Liver (tissue), 9 donors: Measurements from ENCODE around the gene PCBP4. TPM values are rescaled to one million over a fixed set of nuclear protein-coding genes. Genes with fewer than 3 reads are reported as not detected.

ENCODE experiments used
- DNase-seq: peaks from one replicate; pipeline ENCODE4 v3.0.0-alpha.2; 2017; ENCODE audit warnings: low spot score
- H3K27ac ChIP-seq, 2 donors: one replicate each; pipeline ENCODE4 v1.7.0; 2013; ENCODE audit warnings: inconsistent platforms in 2 of 2, low read length in 2 of 2, control low read depth in 1 of 2, low read depth in 1 of 2, mild to moderate bottlenecking in 1 of 2
- H3K27me3 ChIP-seq, 4 donors: one replicate each; pipeline versions ENCODE4 v1.6.1 to v1.7.0; 2013; ENCODE audit warnings: low read length in 3 of 4, inconsistent platforms in 1 of 4, mild to moderate bottlenecking in 1 of 4, moderate library complexity in 1 of 4; ENCODE audit not compliant: control insufficient read depth in 4 of 4, insufficient read depth in 4 of 4
- H3K36me3 ChIP-seq, 4 donors: one replicate each; pipeline versions ENCODE4 v1.6.1 to v1.7.0; 2013; ENCODE audit warnings: low read length in 3 of 4, mild to moderate bottlenecking in 3 of 4, low read depth in 1 of 4, moderate library complexity in 1 of 4; ENCODE audit not compliant: control insufficient read depth in 4 of 4, insufficient read depth in 3 of 4
- H3K4me1 ChIP-seq, 4 donors: one replicate each; pipeline versions ENCODE4 v1.6.1 to v1.7.0; 2013; ENCODE audit warnings: low read length in 3 of 4, mild to moderate bottlenecking in 3 of 4, moderate library complexity in 1 of 4; ENCODE audit not compliant: control insufficient read depth in 4 of 4, insufficient read depth in 4 of 4
- H3K4me3 ChIP-seq, 3 donors: one replicate each; pipeline versions ENCODE4 v1.6.1 to v1.7.0; 2013; ENCODE audit warnings: low read length in 3 of 3, control low read depth in 1 of 3, low read depth in 1 of 3, mild to moderate bottlenecking in 1 of 3
- H3K9ac ChIP-seq, 2 donors: one replicate each; pipeline ENCODE4 v1.7.0; 2013; ENCODE audit warnings: low read length in 2 of 2, mild to moderate bottlenecking in 2 of 2, moderate library complexity in 2 of 2, control low read depth in 1 of 2, low read depth in 1 of 2
- H3K9me3 ChIP-seq, 4 donors: one replicate each; pipeline versions ENCODE4 v1.6.1 to v1.7.0; 2013; ENCODE audit warnings: low read length in 3 of 4; ENCODE audit not compliant: control insufficient read depth in 4 of 4
- ATF3 ChIP-seq: IDR thresholded peaks from 2 replicates; pipeline ENCODE4 v1.6.1; 2016; ENCODE audit warnings: antibody characterized with exemption
- CTCF ChIP-seq: fragments of 150-350 bp; IDR thresholded peaks from 2 replicates; pipeline ENCODE4 v1.5.1; 2017; ENCODE audit warnings: improper control_type of control experiment, low read depth, low read length; ENCODE audit not compliant: missing input control
- EGR1 ChIP-seq, 2 donors: IDR thresholded peaks; 2 replicates each; pipeline ENCODE4 v1.6.1; 2016 to 2018; ENCODE audit warnings: antibody characterized with exemption in 2 of 2, low read depth in 2 of 2
- FOXA1 ChIP-seq: IDR thresholded peaks from 2 replicates; pipeline ENCODE4 v1.6.1; 2016; ENCODE audit warnings: antibody characterized with exemption
- GABPA ChIP-seq, 2 donors: IDR thresholded peaks in 1 of 2; conservative IDR thresholded peaks in 1 of 2; 2 replicates each; pipeline ENCODE4 v1.6.1; 2016; ENCODE audit warnings: antibody characterized with exemption in 2 of 2, mild to moderate bottlenecking in 1 of 2, moderate library complexity in 1 of 2
- HNF4A ChIP-seq, 2 donors: conservative IDR thresholded peaks; 2 replicates each; pipeline ENCODE4 v1.6.1; 2016; ENCODE audit warnings: antibody characterized with exemption in 2 of 2, mild to moderate bottlenecking in 2 of 2
- HNF4G ChIP-seq: IDR thresholded peaks from 2 replicates; pipeline ENCODE4 v1.6.1; 2016; ENCODE audit warnings: antibody characterized with exemption
- JUND ChIP-seq, 2 donors: IDR thresholded peaks; 2 replicates each; pipeline ENCODE4 v1.6.1; 2016; ENCODE audit warnings: antibody characterized with exemption in 2 of 2
- MAX ChIP-seq: IDR thresholded peaks from 2 replicates; pipeline ENCODE4 v1.6.1; 2016; ENCODE audit warnings: antibody characterized with exemption
- NR2F2 ChIP-seq: IDR thresholded peaks from 2 replicates; pipeline ENCODE4 v1.6.1; 2016; ENCODE audit warnings: antibody characterized with exemption
- RAD21 ChIP-seq, 2 donors: IDR thresholded peaks; 2 replicates each; pipeline ENCODE4 v1.6.1; 2016; ENCODE audit warnings: antibody characterized with exemption in 2 of 2, mild to moderate bottlenecking in 2 of 2
- REST ChIP-seq: IDR thresholded peaks from 2 replicates; pipeline ENCODE4 v1.6.1; 2016; ENCODE audit warnings: antibody characterized with exemption, mild to moderate bottlenecking
- RXRA ChIP-seq, 2 donors: IDR thresholded peaks; 2 replicates each; pipeline ENCODE4 v1.6.1; 2017 to 2018; ENCODE audit warnings: antibody characterized with exemption in 2 of 2, mild to moderate bottlenecking in 1 of 2
- SP1 ChIP-seq: IDR thresholded peaks from 2 replicates; pipeline ENCODE4 v1.6.1; 2018; ENCODE audit warnings: antibody characterized with exemption, mild to moderate bottlenecking
- TAF1 ChIP-seq: conservative IDR thresholded peaks from 2 replicates; pipeline ENCODE4 v1.6.1; 2016; ENCODE audit warnings: antibody characterized with exemption, mild to moderate bottlenecking
- YY1 ChIP-seq: IDR thresholded peaks from 2 replicates; pipeline ENCODE4 v1.6.1; 2016; ENCODE audit warnings: antibody characterized with exemption, mild to moderate bottlenecking
- WGBS: extraction: QIAGEN DNeasy Blood & Tissue Kit; methylation state at CpG from one replicate; pipeline ENCODE4 v1.1.7; 2013; 5-methylcytosine and 5-hydroxymethylcytosine counted together
- polyA plus RNA-seq, 2 donors: library from polyadenylated mRNA; stranded (reverse) in 1 of 2; unstranded in 1 of 2; fragments of 200-250 nt in 1 of 2; fragments of >200 nt in 1 of 2; fragmentation: Nextera tagmentation in 1 of 2; extraction: Ambion mirVana in 1 of 2; gene quantifications; one replicate each; pipeline versions ENCODE4 v1.2.1 to v1.2.3, GENCODE V29; 2013 to 2015
- total RNA-seq, 2 donors: library from RNA; depleted of rRNA; stranded (reverse); fragments of >200 nt; gene quantifications; one replicate each; pipeline ENCODE4 v1.2.3, GENCODE V29; 2014
- donor health status: healthy.
- donor health status: healthy.
- donor health status: healthy.
- donor health status: healthy.
- donor health status: healthy.

PCBP4 gene
- total and polyA plus RNA-seq, 4 donors = 2.7 to 7.9 (median 4.5) TPM

GRCh38 chr3:51942603-51943450 is 24.4 kb downstream of the PCBP4 start:
- no peak for DNase-seq
- TF ChIP-seq YY1 (peak; percentile 57), TAF1 (no peak), RAD21 (IDR thresholded peaks at IDR 0.05) (no peak), REST (peak; percentile 13), HNF4A (conservative IDR thresholded peaks at IDR 0.05) (peak; percentile 61 to 75), GABPA (IDR thresholded peaks at IDR 0.05 in 1 of 2, conservative IDR thresholded peaks at IDR 0.05 in 1 of 2) (no peak), FOXA1 (no peak), NR2F2 (peak; percentile 62), EGR1 (IDR thresholded peaks at IDR 0.05; ENCODE audit: low read depth in 2 of 2) (no peak), JUND (IDR thresholded peaks at IDR 0.05) (no peak), ATF3 (no peak), SP1 (peak; percentile 68), HNF4G (peak; percentile 26), RXRA (IDR thresholded peaks at IDR 0.05) (peak; percentile 26 to 58), CTCF (no peak)
- H3K36me3 ChIP-seq = peaks cover under 1 to 23% (median 11%) of the 10 kb centered on the region in 4 donors

GRCh38 chr3:51941798-51942602 is 25.3 kb downstream of the PCBP4 start, which contains the start of the genes PARP3 and RRP9:
TSS of gene PARP3 (plus strand) at chr3:51942363. CDS start at chr3:51943356, 993 bp downstream.
TSS of gene RRP9 (minus strand) at chr3:51941904. CDS start at chr3:51941867, 37 bp downstream.
- peak; percentile 98 for DNase-seq
- peak within 1 kb of the TSS; percentile 79 to 94 (median 81) for H3K4me3 ChIP-seq
- peak within 1 kb of the TSS; percentile 58 to 70 for H3K9ac ChIP-seq
- peaks cover 4 to 23% (median 14%) of the 10 kb centered on the region in 4 donors for H3K36me3 ChIP-seq
- H3K4me1 ChIP-seq = peaks cover 10 to 31% (median 23%) of the 10 kb centered on the region in 4 donors
- H3K27ac ChIP-seq = peak within 1 kb of the TSS; percentile 84 to 88
- no peaks in the 10 kb centered on the region for H3K9me3 ChIP-seq
- WGBS = under 1% methylated on average over 67 of the region's 67 CpGs
- H3K27me3 ChIP-seq = no peaks in the 10 kb centered on the region
- peak; percentile 64 for TF ChIP-seq REST
- no peak for TF ChIP-seq RXRA (IDR thresholded peaks at IDR 0.05)
- TF ChIP-seq SP1 = peak; percentile 93
- peak; percentile 54 for TF ChIP-seq HNF4A (conservative IDR thresholded peaks at IDR 0.05)
- peak in 1 of 2 donors; percentile 51 for TF ChIP-seq JUND (IDR thresholded peaks at IDR 0.05)
- TF ChIP-seq MAX = peak; percentile 97
- TF ChIP-seq ATF3 = no peak
- TF ChIP-seq HNF4G = no peak
- no peak for TF ChIP-seq TAF1
- TF ChIP-seq YY1 = peak; percentile 92

More at GRCh38 chr3:51942603-51943450, 24.4 kb downstream of the PCBP4 start:
- H3K27me3 ChIP-seq = no peaks in the 10 kb centered on the region
- WGBS = 26% methylated on average over 17 of the region's 17 CpGs
- peak overlapping the region; percentile 58 to 63 for H3K9ac ChIP-seq
- H3K4me1 ChIP-seq = peaks cover 10 to 31% (median 23%) of the 10 kb centered on the region in 4 donors
- H3K9me3 ChIP-seq = no peaks in the 10 kb centered on the region
- H3K27ac ChIP-seq = peak overlapping the region; percentile 84 to 88
- peak overlapping the region; percentile 36 to 67 (median 51) for H3K4me3 ChIP-seq
